Aorta (tissue), 5 donors: ENCODE results near the gene ZNF664. TPM values are rescaled to one million over a fixed set of nuclear protein-coding genes. Genes with fewer than 3 reads are reported as not detected.

Experiments used
- ATAC-seq: fragments of 200-7000 bp; cut with Tn5 transposase; one replicate; pipeline ENCODE4 v1.9.1; 2022; ENCODE audit warnings: moderate library complexity; ENCODE audit not compliant: low FRiP score
- DNase-seq, 2 donors: peaks; one replicate each; pipeline ENCODE4 v3.0.0-alpha.2; 2020
- H3K27ac ChIP-seq, 2 donors: one replicate each; pipeline ENCODE4 v1.5.1; 2013; ENCODE audit warnings: low read length in 2 of 2, mild to moderate bottlenecking in 2 of 2, moderate library complexity in 2 of 2, control low read depth in 1 of 2, inconsistent platforms in 1 of 2, low read depth in 1 of 2
- H3K27me3 ChIP-seq, 2 donors: one replicate each; pipeline ENCODE4 v1.6.1; 2013; ENCODE audit warnings: control low read depth in 1 of 2, low read length in 1 of 2, mild to moderate bottlenecking in 1 of 2, moderate library complexity in 1 of 2; ENCODE audit not compliant: insufficient read depth in 2 of 2, control insufficient read depth in 1 of 2
- H3K36me3 ChIP-seq, 2 donors: one replicate each; pipeline ENCODE4 v1.6.1; 2013; ENCODE audit warnings: control low read depth in 1 of 2, low read length in 1 of 2, mild to moderate bottlenecking in 1 of 2; ENCODE audit not compliant: insufficient read depth in 2 of 2, control insufficient read depth in 1 of 2
- H3K4me1 ChIP-seq, 2 donors: one replicate each; pipeline ENCODE4 v1.6.1; 2013; ENCODE audit warnings: low read length in 2 of 2, control low read depth in 1 of 2, mild to moderate bottlenecking in 1 of 2, moderate library complexity in 1 of 2; ENCODE audit not compliant: insufficient read depth in 2 of 2, control insufficient read depth in 1 of 2
- H3K4me3 ChIP-seq, 2 donors: one replicate each; pipeline ENCODE4 v1.5.1; 2013; ENCODE audit warnings: low read length in 2 of 2, control low read depth in 1 of 2, mild to moderate bottlenecking in 1 of 2
- H3K9me3 ChIP-seq: one replicate; pipeline ENCODE4 v1.6.1; 2013; ENCODE audit warnings: mild to moderate bottlenecking, low read length; ENCODE audit not compliant: control insufficient read depth
- WGBS, 2 donors: extraction: QIAGEN DNeasy Blood & Tissue Kit; methylation state at CpG; one replicate each; pipeline ENCODE4 v1.1.7; 2013; 5-methylcytosine and 5-hydroxymethylcytosine counted together
- intact Hi-C, 2 donors: fragments of 100-400 bp; cut with DNase I; formaldehyde crosslinking; loops; one replicate each; pipeline versions ENCODE4 v1.14.2 to v1.15.0; 2022
- polyA plus RNA-seq, 2 donors: library from polyadenylated mRNA; stranded (reverse); fragments of 200-250 nt; gene quantifications; one replicate each; pipeline ENCODE4 v1.2.3, GENCODE V29; 2013
- total RNA-seq, 2 donors: library from RNA; stranded (reverse); fragmentation: NEBNext Ultra II Directional; extraction: Animal tissue kit (Norgen Biotek cat#: 25700); gene quantifications; one replicate each; pipeline ENCODE4 v1.2.1, GENCODE V29; 2021
- donor health status: healthy with polysubstance abuse.
- donor health status: Bipolar disorder and iron deficiency.
- donor health status: DM: no; HTN: no; CAD: no.
- donor health status: DM: no; HTN: no; CAD: no.
- donor health status: DM: yes; HTN: yes; CAD: no.

ZNF664 gene
- total and polyA plus RNA-seq, 4 donors = 36.1 to 68.2 (median 58.5) TPM

GRCh38 chr12:123960029-123960735 is 12.8 kb upstream of the ZNF664 start:
- H3K9me3 ChIP-seq = no peaks in the 10 kb centered on the region
- no peak for DNase-seq
- H3K27me3 ChIP-seq = no peaks in the 10 kb centered on the region
- 93 to 95% methylated on average over 9 of the region's 9 CpGs for WGBS, 2 donors
- no peak overlapping the region for H3K27ac ChIP-seq
- no peak overlapping the region for H3K4me3 ChIP-seq
- no peaks in the 10 kb centered on the region for H3K36me3 ChIP-seq
- H3K4me1 ChIP-seq = peaks cover 0 to 2% of the 10 kb centered on the region in 2 donors
- intact Hi-C loops = no loop called here
- ATAC-seq = no peak

GRCh38 chr12:123960856-123961255 is 12.2 kb upstream of the ZNF664 start:
- Histone ChIP-seq H3K4me3 (no peak overlapping the region), H3K27me3 (no peaks in the 10 kb centered on the region), H3K9me3 (no peaks in the 10 kb centered on the region), H3K27ac (no peak overlapping the region), H3K4me1 (peaks cover 0 to 2% of the 10 kb centered on the region in 2 donors), H3K36me3 (peaks cover 0 to 4% of the 10 kb centered on the region in 2 donors)
- intact Hi-C loops = no loop called here
- WGBS, 2 donors = 75 to 82% methylated on average over 4 of the region's 4 CpGs
- no peak for DNase-seq
- no peak for ATAC-seq

- H3K9me3 ChIP-seq = no peaks in the 10 kb centered on the region
- H3K27me3 ChIP-seq = no peaks in the 10 kb centered on the region
- WGBS, 2 donors = 81 to 82% methylated on average over 12 of the region's 12 CpGs
- H3K4me1 ChIP-seq = peaks cover 0 to 2% of the 10 kb centered on the region in 2 donors
- intact Hi-C loops = no loop called here
- no peak for ATAC-seq
- H3K27ac ChIP-seq = no peak overlapping the region
- no peak overlapping the region for H3K4me3 ChIP-seq
- DNase-seq = no peak
- peaks cover 0 to 4% of the 10 kb centered on the region in 2 donors for H3K36me3 ChIP-seq
Observed at GRCh38 chr12:123961585-123962345, 11.2 kb upstream of the ZNF664 start.

GRCh38 chr12:123962513-123962912 is 10.5 kb upstream of the ZNF664 start:
- WGBS, 2 donors = 74 to 80% methylated on average over 5 of the region's 5 CpGs
- Histone ChIP-seq H3K4me1 (peaks cover 0 to 2% of the 10 kb centered on the region in 2 donors), H3K4me3 (no peak overlapping the region), H3K27me3 (no peaks in the 10 kb centered on the region), H3K36me3 (peaks cover 0 to 4% of the 10 kb centered on the region in 2 donors), H3K9me3 (no peaks in the 10 kb centered on the region), H3K27ac (no peak overlapping the region)
- intact Hi-C loops = no loop called here
- ATAC-seq (no peak), DNase-seq (no peak)

- DNase-seq = no peak
- peaks cover 0 to 4% of the 10 kb centered on the region in 2 donors for H3K36me3 ChIP-seq
- ATAC-seq = no peak
Observed at GRCh38 chr12:123963821-123964220, 9.2 kb upstream of the ZNF664 start.

GRCh38 chr12:123965382-123965781 is 7.6 kb upstream of the ZNF664 start:
- Histone ChIP-seq H3K9me3 (no peaks in the 10 kb centered on the region), H3K4me1 (peaks cover 0 to 7% of the 10 kb centered on the region in 2 donors), H3K27ac (no peak overlapping the region), H3K36me3 (peaks cover 0 to 4% of the 10 kb centered on the region in 2 donors), H3K4me3 (no peak overlapping the region), H3K27me3 (no peaks in the 10 kb centered on the region)
- intact Hi-C loops = no loop called here
- ATAC-seq = no peak
- no peak for DNase-seq
- WGBS, 2 donors = 68 to 72% methylated on average over 5 of the region's 5 CpGs

More at GRCh38 chr12:123963821-123964220, 9.2 kb upstream of the ZNF664 start:
- Histone ChIP-seq H3K4me3 (no peak overlapping the region), H3K27ac (no peak overlapping the region), H3K9me3 (no peaks in the 10 kb centered on the region), H3K4me1 (peaks cover 0 to 3% of the 10 kb centered on the region in 2 donors), H3K27me3 (no peaks in the 10 kb centered on the region)
- intact Hi-C loops = no loop called here
- WGBS, 2 donors = 92 to 93% methylated on average over 4 of the region's 4 CpGs

GRCh38 chr12:123966596-123966995 is 6.4 kb upstream of the ZNF664 start:
- Histone ChIP-seq H3K36me3 (peaks cover 0 to 4% of the 10 kb centered on the region in 2 donors), H3K4me1 (peaks cover 0 to 7% of the 10 kb centered on the region in 2 donors), H3K4me3 (no peak overlapping the region), H3K27me3 (no peaks in the 10 kb centered on the region), H3K9me3 (no peaks in the 10 kb centered on the region), H3K27ac (no peak overlapping the region)
- 77 to 80% methylated on average over 3 of the region's 3 CpGs for WGBS, 2 donors
- DNase-seq (no peak), ATAC-seq (no peak)
- intact Hi-C loops = no loop called here

- intact Hi-C loops = no loop called here
- H3K27ac ChIP-seq = no peak overlapping the region
- H3K36me3 ChIP-seq = peaks cover 0 to 4% of the 10 kb centered on the region in 2 donors
- H3K9me3 ChIP-seq = no peaks in the 10 kb centered on the region
- no peak overlapping the region for H3K4me3 ChIP-seq
- 69 to 75% methylated on average over 8 of the region's 8 CpGs for WGBS, 2 donors
- ATAC-seq (no peak), DNase-seq (no peak)
- H3K27me3 ChIP-seq = no peaks in the 10 kb centered on the region
- peaks cover 0 to 7% of the 10 kb centered on the region in 2 donors for H3K4me1 ChIP-seq
Observed at GRCh38 chr12:123967121-123967586, 5.9 kb upstream of the ZNF664 start.
